Progenitor cell of endocrine pancreas (in vitro differentiated cells): ENCODE results near the gene CAPN3. TPM values are rescaled to one million over a fixed set of nuclear protein-coding genes. Genes with fewer than 3 reads are reported as not detected.

Source experiments
- DNase-seq: peaks from one replicate; pipeline ENCODE4 v3.0.0; 2021; ENCODE audit warnings: low spot score; ENCODE audit not compliant: unreplicated experiment
- H3K27ac Mint-ChIP-seq: 2 replicates; pipeline ENCODE4 v1.8.0; 2021; ENCODE audit warnings: mild to moderate bottlenecking, moderate library complexity, mixed read lengths
- H3K27me3 Mint-ChIP-seq: 2 replicates; pipeline ENCODE4 v1.8.0; 2021; ENCODE audit warnings: mixed read lengths
- H3K36me3 Mint-ChIP-seq: 2 replicates; pipeline ENCODE4 v1.8.0; 2022; ENCODE audit warnings: mixed read lengths; ENCODE audit not compliant: insufficient read depth
- H3K4me1 Mint-ChIP-seq: 2 replicates; pipeline ENCODE4 v1.8.0; 2021; ENCODE audit warnings: low read depth, mixed read lengths
- H3K4me3 Mint-ChIP-seq: 2 replicates; pipeline ENCODE4 v1.8.0; 2021; ENCODE audit warnings: low read depth, mild to moderate bottlenecking, moderate library complexity, mixed read lengths
- H3K9me3 Mint-ChIP-seq: 2 replicates; pipeline ENCODE4 v1.8.0; 2021; ENCODE audit warnings: low read depth, mixed read lengths
- total RNA-seq: library from RNA; stranded (reverse); gene quantifications from 2 replicates; pipeline ENCODE4 v1.2.1, GENCODE V29; 2021
- TF ChIP-seq, protein P1 (sequence below): fragments of 200-600 bp; sonication (generic); IDR thresholded peaks from one replicate; pipeline ENCODE4 v1.5.0; 2021; ENCODE audit warnings: antibody characterized with exemption, mild to moderate bottlenecking; ENCODE audit not compliant: unreplicated experiment

The CAPN3 gene
- total RNA-seq, 1 donor from 2014 or later = 3.7 TPM

DNA sequence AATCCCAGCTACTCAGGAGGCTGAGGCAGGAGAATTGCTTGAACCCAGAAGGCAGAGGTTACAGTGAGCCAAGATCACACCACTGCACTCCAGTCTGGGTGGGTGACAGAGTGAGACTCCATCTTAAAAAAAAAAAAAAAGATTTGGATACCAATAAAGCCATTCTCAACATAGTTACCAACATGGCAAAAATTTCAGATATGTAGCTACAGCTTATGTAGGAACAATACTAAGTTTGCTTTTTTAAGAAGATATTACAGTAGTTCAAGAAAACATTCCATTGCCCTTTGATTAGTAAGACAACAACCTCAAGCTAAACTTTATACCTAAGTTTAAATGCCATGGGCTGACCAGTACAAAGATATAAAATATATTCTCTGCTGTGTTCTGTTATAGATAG lies 97.2 kb downstream of the CAPN3 start:
- H3K27me3 Mint-ChIP-seq = no peaks in the 10 kb centered on the region
- H3K4me3 Mint-ChIP-seq = no peak overlapping the region
- H3K36me3 Mint-ChIP-seq = peaks cover 10% of the 10 kb centered on the region
- peaks cover 7% of the 10 kb centered on the region for H3K4me1 Mint-ChIP-seq
- H3K9me3 Mint-ChIP-seq = no peaks in the 10 kb centered on the region
- TF ChIP-seq, protein P1, sequence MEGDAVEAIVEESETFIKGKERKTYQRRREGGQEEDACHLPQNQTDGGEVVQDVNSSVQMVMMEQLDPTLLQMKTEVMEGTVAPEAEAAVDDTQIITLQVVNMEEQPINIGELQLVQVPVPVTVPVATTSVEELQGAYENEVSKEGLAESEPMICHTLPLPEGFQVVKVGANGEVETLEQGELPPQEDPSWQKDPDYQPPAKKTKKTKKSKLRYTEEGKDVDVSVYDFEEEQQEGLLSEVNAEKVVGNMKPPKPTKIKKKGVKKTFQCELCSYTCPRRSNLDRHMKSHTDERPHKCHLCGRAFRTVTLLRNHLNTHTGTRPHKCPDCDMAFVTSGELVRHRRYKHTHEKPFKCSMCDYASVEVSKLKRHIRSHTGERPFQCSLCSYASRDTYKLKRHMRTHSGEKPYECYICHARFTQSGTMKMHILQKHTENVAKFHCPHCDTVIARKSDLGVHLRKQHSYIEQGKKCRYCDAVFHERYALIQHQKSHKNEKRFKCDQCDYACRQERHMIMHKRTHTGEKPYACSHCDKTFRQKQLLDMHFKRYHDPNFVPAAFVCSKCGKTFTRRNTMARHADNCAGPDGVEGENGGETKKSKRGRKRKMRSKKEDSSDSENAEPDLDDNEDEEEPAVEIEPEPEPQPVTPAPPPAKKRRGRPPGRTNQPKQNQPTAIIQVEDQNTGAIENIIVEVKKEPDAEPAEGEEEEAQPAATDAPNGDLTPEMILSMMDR = no peak
- no peak for DNase-seq
- H3K27ac Mint-ChIP-seq = no peak overlapping the region

DNA sequence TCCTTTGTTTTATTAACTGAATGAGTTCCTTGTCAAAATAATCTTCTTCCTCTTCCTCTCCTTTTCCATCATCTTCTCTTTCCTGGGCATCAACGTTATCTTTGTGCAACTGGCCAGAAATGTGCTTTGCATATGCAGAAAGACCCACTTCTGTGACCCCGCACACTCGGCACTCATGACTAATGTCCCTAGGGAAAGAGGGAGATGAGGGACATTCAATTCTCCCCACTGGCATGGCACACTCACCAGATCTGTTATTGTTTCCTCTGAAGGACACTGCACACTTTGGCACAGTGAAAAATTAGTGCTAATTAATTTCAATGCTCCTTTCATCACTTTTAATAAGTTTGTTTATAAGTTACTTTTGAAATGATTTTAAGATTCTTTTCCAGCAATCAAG lies 97.7 kb downstream of the CAPN3 start:
- Mint-ChIP-seq H3K27ac (no peak overlapping the region), H3K36me3 (peaks cover 8% of the 10 kb centered on the region), H3K4me3 (no peak overlapping the region), H3K4me1 (peaks cover 7% of the 10 kb centered on the region), H3K9me3 (no peaks in the 10 kb centered on the region), H3K27me3 (no peaks in the 10 kb centered on the region)
- no peak for DNase-seq
- TF ChIP-seq, protein P1 = no peak

DNA sequence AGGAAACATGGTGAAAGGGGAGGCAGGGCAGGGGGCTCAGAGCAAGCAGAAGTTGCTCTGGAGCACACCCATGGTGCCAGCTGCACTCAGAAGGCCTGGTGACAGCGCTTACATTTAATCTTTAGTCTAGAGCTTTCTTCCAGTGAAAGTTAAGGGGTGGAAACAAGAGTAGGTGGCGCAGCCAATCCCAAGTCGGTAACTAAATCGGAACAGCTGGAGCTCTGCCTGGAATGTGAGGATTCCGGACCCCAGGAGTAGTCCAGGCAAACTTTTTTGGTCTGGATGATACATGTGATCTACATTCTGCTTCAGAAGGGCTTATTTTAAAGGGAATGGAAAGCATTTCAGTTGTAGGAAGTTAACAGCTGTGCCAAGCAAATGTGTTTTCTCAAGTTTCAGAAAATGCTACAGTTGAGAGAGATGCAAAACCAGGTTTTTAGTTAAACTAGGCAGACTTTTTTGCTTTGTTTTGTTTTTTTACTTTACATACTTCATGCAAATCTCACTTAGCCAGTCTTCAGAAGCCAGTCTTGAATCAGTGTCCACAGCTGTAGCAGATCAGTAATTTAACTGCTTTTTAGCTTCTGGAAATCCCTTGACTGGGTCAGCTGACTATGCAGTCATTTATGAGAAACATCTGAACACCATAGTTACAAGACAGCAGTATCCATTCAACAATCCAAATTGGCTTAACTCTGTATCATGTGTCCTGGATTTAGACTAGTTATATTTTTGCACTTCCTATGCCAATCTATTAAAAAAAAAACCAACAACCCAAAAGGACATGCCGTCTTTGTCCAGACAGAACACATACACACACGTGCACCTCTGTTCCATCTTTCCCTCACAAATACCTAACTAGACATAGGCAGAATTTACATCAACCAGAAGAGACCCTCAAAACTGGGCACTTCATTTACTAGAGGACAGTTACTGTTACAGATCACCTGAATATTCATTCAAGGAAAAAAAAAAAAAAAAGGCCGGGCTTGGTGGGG lies 98.4 kb downstream of the CAPN3 start:
- Mint-ChIP-seq H3K4me1 (peaks cover 7% of the 10 kb centered on the region), H3K9me3 (no peaks in the 10 kb centered on the region), H3K27ac (peak overlapping the region; percentile 67), H3K27me3 (no peaks in the 10 kb centered on the region), H3K36me3 (peaks cover 8% of the 10 kb centered on the region), H3K4me3 (no peak overlapping the region)
- DNase-seq = no peak
- TF ChIP-seq, protein P1 = no peak

DNA sequence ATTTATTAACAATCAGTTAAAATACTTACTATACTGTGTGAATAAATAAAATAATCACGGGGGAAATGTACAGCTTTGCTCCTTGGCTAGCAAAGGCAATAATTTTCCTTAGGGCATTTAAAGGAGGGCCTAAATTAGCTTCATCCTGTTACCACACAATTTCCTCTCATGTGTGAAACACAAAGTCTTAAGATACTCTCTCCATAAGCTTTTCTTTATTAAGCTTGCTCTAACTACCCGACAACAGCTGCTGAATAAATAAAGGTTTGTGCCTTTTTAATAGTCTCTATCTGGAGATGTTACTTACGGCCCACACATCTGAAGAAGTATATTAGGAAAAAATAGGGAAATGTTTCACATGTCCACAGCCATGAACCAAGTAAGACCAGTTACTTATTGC lies 102.0 kb downstream of the CAPN3 start:
- Mint-ChIP-seq H3K27ac (no peak overlapping the region), H3K36me3 (peaks cover 9% of the 10 kb centered on the region), H3K4me3 (no peak overlapping the region), H3K27me3 (no peaks in the 10 kb centered on the region), H3K9me3 (no peaks in the 10 kb centered on the region), H3K4me1 (peaks cover 7% of the 10 kb centered on the region)
- TF ChIP-seq, protein P1 = no peak
- no peak for DNase-seq

Other genes with a start within 250 kb of the CAPN3 start
- 0.60 and 0.87 TPM in 2 replicates for gene PLA2G4F, start 202.9 kb upstream of the CAPN3 start, total RNA-seq
- gene VPS39, start 151.2 kb upstream of the CAPN3 start, total RNA-seq = 85.4 and 88.9 TPM in 2 replicates
- 19.5 and 20.6 TPM in 2 replicates for gene GANC, start 86.3 kb upstream of the CAPN3 start, total RNA-seq
- gene TMEM87A, start 86.1 kb upstream of the CAPN3 start, total RNA-seq = 44.2 and 48.5 TPM in 2 replicates
- 47.5 and 52.4 TPM in 2 replicates for gene ZNF106, start 131.6 kb downstream of the CAPN3 start, total RNA-seq
- 57.4 and 67.4 TPM in 2 replicates for gene SNAP23, start 136.1 kb downstream of the CAPN3 start, total RNA-seq
- gene LRRC57, start 189.3 kb downstream of the CAPN3 start, total RNA-seq = 27.0 and 27.6 TPM in 2 replicates
- gene HAUS2, start 189.3 kb downstream of the CAPN3 start, total RNA-seq = 22.0 and 24.2 TPM in 2 replicates
- gene STARD9, start 216.1 kb downstream of the CAPN3 start, total RNA-seq = 1.8 and 2.5 TPM in 2 replicates